GM12878 (cell line): ENCODE results near the gene GH1. TPM values are rescaled to one million over a fixed set of nuclear protein-coding genes. Genes with fewer than 3 reads are reported as not detected.

ENCODE experiments used
- ATAC-seq: fragments of 200-7000 bp; cut with Tn5 transposase; 3 replicates; pipeline ENCODE4 v1.9.1; 2020; ENCODE audit warnings: mild to moderate bottlenecking, moderate library complexity
- BruUV-seq: library from RNA; stranded (reverse); fragments of 400-500 nt; replicated peaks from 2 replicates; lab custom pipeline; 2021; lab: Mats Ljungman, UMichigan
- CTCF ChIA-PET: fragments of 300-600 bp; sonication (Branson Sonifier 250); formaldehyde crosslinking; extraction: SDS; loops from one replicate; lab custom pipeline; 2021; ENCODE audit warnings: inconsistent platforms; lab: Yijun Ruan, JAX
- POLR2A ChIA-PET: fragments of 350-600 bp; formaldehyde crosslinking; extraction: SDS; loops from one replicate; lab custom pipeline; 2021; ENCODE audit warnings: inconsistent platforms; lab: Charles Lee
- RAD21 ChIA-PET: fragments of 300-600 bp; sonication (Branson Sonifier 250); formaldehyde crosslinking; loops from one replicate; lab custom pipeline; 2023; ENCODE audit warnings: antibody characterized with exemption; ENCODE audit not compliant: unreplicated experiment; lab: Charles Lee
- SMC1A ChIA-PET: fragments of 300-600 bp; sonication (Branson Sonifier 250); formaldehyde crosslinking; loops from one replicate; lab custom pipeline; 2023; ENCODE audit not compliant: unreplicated experiment, uncharacterized antibody; lab: Charles Lee
- DNase-seq: peaks from one replicate; pipeline ENCODE4 v3.0.0-alpha.2; 2011; ENCODE audit warnings: low read depth, low spot score
- FAIRE-seq: peaks from 3 replicates; lab custom pipeline; 2011; peaks lifted over from hg19 to GRCh38; lab: Jason Lieb, UNC
- H2AFZ ChIP-seq: 2 replicates; pipeline ENCODE4 v1.6.0; 2011; ENCODE audit warnings: low read depth, low read length, control low read depth; ENCODE audit not compliant: control insufficient read depth
- H3K27ac ChIP-seq: 2 replicates; pipeline ENCODE4 v1.5.1; 2011; ENCODE audit warnings: control low read depth; ENCODE audit not compliant: control insufficient read depth, insufficient read depth
- H3K27me3 ChIP-seq, 2 experiments: replicated peaks in 1 of 2; 2 replicates each; pipeline versions ENCODE4 v1.6.0 to v1.6.1; 2011; ENCODE audit warnings: low read length in 1 of 2; ENCODE audit not compliant: control insufficient read depth in 2 of 2, insufficient read depth in 2 of 2
- H3K36me3 ChIP-seq, 2 experiments: 2 replicates each; pipeline ENCODE4 v1.5.1; 2011; ENCODE audit warnings: low read length in 1 of 2; ENCODE audit not compliant: control insufficient read depth in 2 of 2, insufficient read depth in 2 of 2
- H3K4me1 ChIP-seq: 2 replicates; pipeline ENCODE4 v1.6.1; 2011; ENCODE audit warnings: mild to moderate bottlenecking, low read length, moderate library complexity, mixed read lengths; ENCODE audit not compliant: control insufficient read depth, insufficient read depth
- H3K4me2 ChIP-seq: 2 replicates; pipeline ENCODE4 v1.6.0; 2011; ENCODE audit warnings: control low read depth; ENCODE audit not compliant: control insufficient read depth, insufficient read depth
- H3K4me3 ChIP-seq: fragments of 200-600 bp; sonication (generic); 2 replicates; pipeline ENCODE4 v1.5.1; 2016
- H3K79me2 ChIP-seq: 2 replicates; pipeline ENCODE4 v1.6.0; 2011; ENCODE audit warnings: low read length; ENCODE audit not compliant: control insufficient read depth, insufficient read depth
- H3K9ac ChIP-seq: 2 replicates; pipeline ENCODE4 v1.8.0; 2011; ENCODE audit warnings: low read length, control low read depth, mixed read lengths; ENCODE audit not compliant: control insufficient read depth, insufficient read depth
- H3K9me3 ChIP-seq: replicated peaks from 3 replicates; pipeline ENCODE4 v1.5.1; 2011; ENCODE audit warnings: mild to moderate bottlenecking, low read length; ENCODE audit not compliant: control insufficient read depth, insufficient read depth
- H4K20me1 ChIP-seq: 2 replicates; pipeline ENCODE4 v1.6.0; 2011; ENCODE audit not compliant: control insufficient read depth, insufficient read depth
- ATF7 ChIP-seq: fragments of 450-650 bp; IDR thresholded peaks from 2 replicates; pipeline ENCODE4 v1.6.1; 2016; ENCODE audit warnings: low read depth, mild to moderate bottlenecking
- BCL3 ChIP-seq: IDR thresholded peaks from 2 replicates; pipeline ENCODE4 v1.6.1; 2011; ENCODE audit warnings: borderline replicate concordance, low read depth, mild to moderate bottlenecking, moderate library complexity, low read length; ENCODE audit not compliant: insufficient read depth, poor library complexity, severe bottlenecking
- BHLHE40 ChIP-seq, 2 experiments: fragments of 450-650 bp in 1 of 2; IDR thresholded peaks; 2 replicates each; pipeline ENCODE4 v1.6.1; 2011 to 2017; ENCODE audit warnings: low read depth in 2 of 2, borderline replicate concordance in 1 of 2, improper control_type of control experiment in 1 of 2, low read length in 1 of 2, mild to moderate bottlenecking in 1 of 2
- CEBPB ChIP-seq, 2 experiments: fragments of 150-350 bp in 1 of 2; IDR thresholded peaks; 2 replicates each; pipeline ENCODE4 v1.6.1; 2012 to 2014; ENCODE audit warnings: low read depth in 2 of 2, low read length in 2 of 2, borderline replicate concordance in 1 of 2, inconsistent platforms in 1 of 2
- CHD4 ChIP-seq: fragments of 200-600 bp; sonication (generic); IDR thresholded peaks from 2 replicates; pipeline ENCODE4 v1.6.1; 2016; ENCODE audit warnings: mild to moderate bottlenecking
- CREB1 ChIP-seq: IDR thresholded peaks from 2 replicates; pipeline ENCODE4 v1.6.1; 2012; ENCODE audit warnings: low read depth, mild to moderate bottlenecking, inconsistent platforms
- ETV6 ChIP-seq, 2 experiments: fragments of 450-650 bp in 1 of 2; IDR thresholded peaks in 1 of 2; conservative IDR thresholded peaks in 1 of 2; 2 replicates each; pipeline ENCODE4 v1.6.1; 2014; ENCODE audit warnings: antibody characterized with exemption in 1 of 2, borderline replicate concordance in 1 of 2, low read depth in 1 of 2, mild to moderate bottlenecking in 1 of 2, moderate library complexity in 1 of 2
- GATAD2B ChIP-seq: fragments of 450-650 bp; conservative IDR thresholded peaks from 2 replicates; pipeline ENCODE4 v1.6.1; 2017; ENCODE audit warnings: low read depth, mild to moderate bottlenecking, moderate library complexity
- IRF3 ChIP-seq: fragments of 450-650 bp; IDR thresholded peaks from 2 replicates; pipeline ENCODE4 v1.6.1; 2014; ENCODE audit warnings: mild to moderate bottlenecking
- KDM1A ChIP-seq: fragments of 200-600 bp; sonication (generic); IDR thresholded peaks from 2 replicates; pipeline ENCODE4 v1.6.1; 2016; ENCODE audit warnings: borderline replicate concordance
- NR2F1 ChIP-seq: fragments of 450-650 bp; conservative IDR thresholded peaks from 2 replicates; pipeline ENCODE4 v1.6.1; 2017; ENCODE audit warnings: mild to moderate bottlenecking
- SP1 ChIP-seq: IDR thresholded peaks from one replicate; pipeline ENCODE4 v1.6.1; 2011; ENCODE audit warnings: low read depth, low read length
- SREBF2 ChIP-seq: IDR thresholded peaks from 2 replicates; pipeline ENCODE4 v1.6.1; 2012; ENCODE audit warnings: mild to moderate bottlenecking, low read length
- WRNIP1 ChIP-seq: IDR thresholded peaks from 2 replicates; pipeline ENCODE4 v1.6.1; 2011; ENCODE audit warnings: low read depth, low read length, improper control_type of control experiment, borderline replicate concordance
- ZNF622 ChIP-seq: fragments of 450-650 bp; IDR thresholded peaks from 2 replicates; pipeline ENCODE4 v1.6.1; 2017; ENCODE audit warnings: mild to moderate bottlenecking, inconsistent platforms
- ZSCAN29 ChIP-seq: fragments of 450-650 bp; IDR thresholded peaks from 2 replicates; pipeline ENCODE4 v1.6.1; 2017; ENCODE audit warnings: mild to moderate bottlenecking, moderate library complexity
- WGBS: methylation state at CpG from one replicate; pipeline ENCODE4 v1.1.6; 2016; ENCODE audit warnings: low lambda C conversion rate; ENCODE audit not compliant: insufficient replicate concordance, insufficient coverage; ENCODE audit errors: missing lambda C conversion rate; 5-methylcytosine and 5-hydroxymethylcytosine counted together
- in situ Hi-C: fragments of 300-500 bp; cut with MboI; formaldehyde crosslinking; loops from 9 replicates; pipeline ENCODE4 v1.14.3; 2018; ENCODE audit warnings: mixed read lengths
- intact Hi-C: fragments of 100-400 bp; cut with micrococcal nuclease; formaldehyde crosslinking; loops from one replicate; pipeline ENCODE4 v1.14.2; 2022; ENCODE audit not compliant: unreplicated experiment
- polyA plus RNA-seq, 11 experiments: library from polyadenylated mRNA; depleted of rRNA in 4 of 11; unstranded in 6 of 11; stranded (reverse) in 5 of 11; fragments of >200 nt; fragmentation: Nextera tagmentation in 4 of 11; fragmentation: Illumina TruSeq in 1 of 11; extraction: Ambion mirVana in 4 of 11; extraction: Trizol in 1 of 11; gene quantifications; 1 replicate in 1 of 11; 2 replicates in 10 of 11; pipeline versions ENCODE4 v1.2.1 to v1.2.3, GENCODE V29; 2011 to 2016; ENCODE audit warnings: inconsistent platforms in 2 of 11, missing spikeins in 2 of 11, low read depth in 1 of 11
- total RNA-seq, 4 experiments: library from RNA; depleted of rRNA in 3 of 4; stranded (reverse); fragments of >200 nt in 3 of 4; fragmentation: Illumina TruSeq in 1 of 4; extraction: Trizol in 1 of 4; gene quantifications; 2 replicates each; pipeline versions ENCODE4 v1.2.1 to v1.2.3, GENCODE V29; 2013 to 2021

GH1 gene
- total and polyA plus RNA-seq, 10 of the 15 experiments (the other 5 are each of a cell fraction or from before 2014, with no cell fraction given), result 0.13 to 0.42 TPM; not detected in 8

- SMC1A ChIA-PET, result interaction anchor here (0.6 to 1.0 kb wide), 2 partner anchors 42 to 172 kb away, joined by 3 read pairs; no protein-coding TSS in a partner anchor
- RAD21 ChIA-PET, result interaction anchor here (0.6 to 1.4 kb wide), 4 partner anchors 11 to 108 kb away, joined by 3 read pairs; partner anchors contain the start of gene GH1
- CTCF ChIA-PET, result interaction anchor here (1.0 kb wide), 1 partner anchor 11 kb away, joined by 3 read pairs; no protein-coding TSS in a partner anchor
- no peak overlapping the region for H3K9ac ChIP-seq
- BruUV-seq, result no TSS peak
- H3K27ac ChIP-seq, result no peak overlapping the region
- no peaks in the 10 kb centered on the region for H3K27me3 ChIP-seq
- no peak for DNase-seq
- 47% methylated on average over 26 of the region's 37 CpGs for WGBS
- TF ChIP-seq KDM1A (no peak), WRNIP1 (no peak), GATAD2B (no peak), ETV6 (conservative IDR thresholded peaks at IDR 0.05 in 1 of 2, IDR thresholded peaks at IDR 0.05 in 1 of 2; ENCODE audit: borderline replicate concordance in 1 of 2, low read depth in 1 of 2) (no peak), NR2F1 (no peak), BCL3 (no peak), CREB1 (no peak), SP1 (peak; percentile 33), IRF3 (no peak), ATF7 (no peak), ZNF622 (no peak), ZSCAN29 (no peak), CEBPB (IDR thresholded peaks at IDR 0.05; ENCODE audit: borderline replicate concordance in 1 of 2, low read depth in 2 of 2, low read length in 2 of 2) (no peak), CHD4 (no peak), SREBF2 (no peak), BHLHE40 (IDR thresholded peaks at IDR 0.05; ENCODE audit: borderline replicate concordance in 1 of 2, low read depth in 2 of 2, low read length in 1 of 2) (peak in 1 of 2 experiments; percentile 24; a peak in 1 of 4 replicates)
- no peak for FAIRE-seq
- in situ Hi-C loops, result no loop called here
- H2AFZ ChIP-seq, result peak overlapping the region; percentile 8; the same call in 1 of the 2 replicates
- H3K36me3 ChIP-seq, result no peaks in the 10 kb centered on the region
- H3K4me1 ChIP-seq, result peaks cover 4% of the 10 kb centered on the region
- H3K9me3 ChIP-seq, result no peaks in the 10 kb centered on the region
- no peak overlapping the region for H3K4me3 ChIP-seq
- no peaks in the 10 kb centered on the region for H4K20me1 ChIP-seq
- intact Hi-C loops, result no loop called here
- peak; percentile 76 for ATAC-seq
- POLR2A ChIA-PET, result interaction anchor here (0.6 kb wide), 2 partner anchors 79 to 174 kb away, joined by 4 to 8 read pairs; no protein-coding TSS in a partner anchor
- no peak overlapping the region for H3K4me2 ChIP-seq
- H3K79me2 ChIP-seq, result no peaks in the 10 kb centered on the region
These were observed 42.9 kb upstream of the GH1 start for GRCh38 chr17:63961355-63962212.
